ENCODE results near the gene ZNF175.

GRCh38 chr19:51586799-51587198, 15.7 kb downstream of the ZNF175 start:
- TF ChIP-seq CTCF (IDR thresholded peaks at IDR 0.05) (no peak), POLR2A (IDR thresholded peaks at IDR 0.05) (no peak)

Data from prostate gland (tissue), 2 donors.